Measurements from ENCODE around the gene TANGO2. TPM values are rescaled to one million over a fixed set of nuclear protein-coding genes. Genes with fewer than 3 reads are reported as not detected.

TANGO2 gene
- total and polyA plus RNA-seq, 9 of the 15 experiments (the other 6 are each of a cell fraction or from before 2014, with no cell fraction given): 15.5 to 94.9 (median 70.1) TPM

- TF ChIP-seq ARID3B (CRISPR knock-in tag; IDR thresholded peaks at IDR 0.05; ENCODE audit: borderline replicate concordance): peak; percentile 93
- TF ChIP-seq MAFK (IDR thresholded peaks at IDR 0.05; ENCODE audit: low read length): peak; percentile 47; the same call in 1 of the 2 replicates
- peak; percentile 99 for TF ChIP-seq DMBX1 (CRISPR knock-in tag; IDR thresholded peaks at IDR 0.05; ENCODE audit: borderline replicate concordance)
- no peak for TF ChIP-seq PCBP1 (IDR thresholded peaks at IDR 0.05; ENCODE audit: low read depth, low read length, poor library complexity, severe bottlenecking)
- TF ChIP-seq SREBF1 (IDR thresholded peaks at IDR 0.05; ENCODE audit: borderline replicate concordance, low read depth, low read length): peak; percentile 94; the same call in 1 of the 2 replicates
- TF ChIP-seq RCOR1 (IDR thresholded peaks at IDR 0.05; ENCODE audit: borderline replicate concordance in 1 of 2, low read depth in 2 of 2, low read length in 2 of 2): peak; percentile 99
- peak; percentile 99 for TF ChIP-seq CXXC5 (CRISPR knock-in tag; IDR thresholded peaks at IDR 0.05)
- no peak for TF ChIP-seq ZNF232 (CRISPR knock-in tag; IDR thresholded peaks at IDR 0.05)
- TF ChIP-seq DPF2 (IDR thresholded peaks at IDR 0.05): no peak
- no peak; the same call in 1 of the 2 replicates for TF ChIP-seq RHOXF2B (CRISPR knock-in tag; conservative IDR thresholded peaks at IDR 0.05)
- TF ChIP-seq BHLHE40 (IDR thresholded peaks at IDR 0.05; ENCODE audit: low read length): peak; percentile 99
- peak; percentile 93; the same call in 1 of the 2 replicates for TF ChIP-seq GABPB2 (CRISPR knock-in tag; conservative IDR thresholded peaks at IDR 0.05)
- no peak for TF ChIP-seq EWSR1 (IDR thresholded peaks at IDR 0.05; ENCODE audit: borderline replicate concordance, low read depth, partially characterized antibody)
- no peak for TF ChIP-seq MCM2 (IDR thresholded peaks at IDR 0.05; ENCODE audit: low read depth)
- TF ChIP-seq ZNF407 (IDR thresholded peaks at IDR 0.05; ENCODE audit: low read depth): no peak
- TF ChIP-seq USF2 (CRISPR knock-in tag; IDR thresholded peaks at IDR 0.05): no peak
- no peak for TF ChIP-seq DDX20 (tag; IDR thresholded peaks at IDR 0.05; ENCODE audit: low read depth)
Measured at GRCh38 chr22:20025401-20026203, 4.7 kb downstream of the TANGO2 start (continued).

All from K562 (cell line).